Mesothelial cell of epicardium (in vitro differentiated cells): ENCODE measurements around the gene HSD11B1L. TPM values are rescaled to one million over a fixed set of nuclear protein-coding genes. Genes with fewer than 3 reads are reported as not detected.
A peak's percentile ranks its signal among the peaks of the same experiment; 100 is the strongest.

Experiments
- DNase-seq, 2 experiments: peaks; one replicate each; pipeline ENCODE4 v3.0.0; 2021; ENCODE audit warnings: low spot score in 2 of 2; ENCODE audit not compliant: unreplicated experiment in 2 of 2
- H3K27ac Mint-ChIP-seq: 2 replicates; pipeline ENCODE4 v1.8.0; 2021; ENCODE audit warnings: mixed read lengths
- H3K27me3 Mint-ChIP-seq: 2 replicates; pipeline ENCODE4 v1.8.0; 2021; ENCODE audit warnings: low read depth, mixed read lengths
- H3K36me3 Mint-ChIP-seq: 2 replicates; pipeline ENCODE4 v1.8.0; 2021; ENCODE audit warnings: mixed read lengths
- H3K4me1 Mint-ChIP-seq: 2 replicates; pipeline ENCODE4 v1.8.0; 2021; ENCODE audit warnings: mixed read lengths
- H3K4me3 Mint-ChIP-seq: 2 replicates; pipeline ENCODE4 v1.8.0; 2021; ENCODE audit warnings: mild to moderate bottlenecking, moderate library complexity, mixed read lengths
- H3K9me3 Mint-ChIP-seq: 2 replicates; pipeline ENCODE4 v1.8.0; 2021; ENCODE audit warnings: mixed read lengths
- CTCF ChIP-seq: fragments of 200-600 bp; sonication (generic); IDR thresholded peaks from one replicate; pipeline ENCODE4 v1.5.0; 2021; ENCODE audit warnings: antibody characterized with exemption; ENCODE audit not compliant: unreplicated experiment
- total RNA-seq: library from RNA; stranded (reverse); gene quantifications from 3 replicates; pipeline ENCODE4 v1.2.1, GENCODE V29; 2021

The HSD11B1L gene
- total RNA-seq, 1 donor from 2014 or later: 16.0 TPM

- no peak for DNase-seq
- peak overlapping the region; percentile 64 for H3K27ac Mint-ChIP-seq
- no peaks in the 10 kb centered on the region for H3K9me3 Mint-ChIP-seq
- peaks cover 16% of the 10 kb centered on the region for H3K4me1 Mint-ChIP-seq
- no peaks in the 10 kb centered on the region for H3K27me3 Mint-ChIP-seq
- H3K4me3 Mint-ChIP-seq: no peak overlapping the region
- TF ChIP-seq CTCF: no peak
- peaks cover 8% of the 10 kb centered on the region for H3K36me3 Mint-ChIP-seq
Measured at GRCh38 chr19:5637971-5638370, 42.9 kb upstream of the HSD11B1L start.

- H3K27me3 Mint-ChIP-seq: no peaks in the 10 kb centered on the region
- H3K4me3 Mint-ChIP-seq: no peak overlapping the region
- H3K4me1 Mint-ChIP-seq: peaks cover 15% of the 10 kb centered on the region
- no peaks in the 10 kb centered on the region for H3K9me3 Mint-ChIP-seq
- H3K36me3 Mint-ChIP-seq: peaks cover 23% of the 10 kb centered on the region
- H3K27ac Mint-ChIP-seq: no peak overlapping the region
- DNase-seq: no peak
- no peak for TF ChIP-seq CTCF
Measured at GRCh38 chr19:5641171-5641570, 39.7 kb upstream of the HSD11B1L start.

GRCh38 chr19:5642204-5642603, 38.6 kb upstream of the HSD11B1L start:
- Mint-ChIP-seq H3K9me3 (no peaks in the 10 kb centered on the region), H3K27ac (no peak overlapping the region), H3K4me3 (no peak overlapping the region), H3K4me1 (peaks cover 15% of the 10 kb centered on the region), H3K36me3 (peaks cover 33% of the 10 kb centered on the region), H3K27me3 (no peaks in the 10 kb centered on the region)
- DNase-seq: no peak
- TF ChIP-seq CTCF: no peak

GRCh38 chr19:5643060-5643459, 37.8 kb upstream of the HSD11B1L start:
- Mint-ChIP-seq H3K27ac (no peak overlapping the region), H3K36me3 (peaks cover 38% of the 10 kb centered on the region), H3K9me3 (no peaks in the 10 kb centered on the region), H3K27me3 (no peaks in the 10 kb centered on the region), H3K4me3 (no peak overlapping the region), H3K4me1 (peaks cover 8% of the 10 kb centered on the region)
- no peak for TF ChIP-seq CTCF
- DNase-seq: no peak

GRCh38 chr19:5644037-5644436, 36.8 kb upstream of the HSD11B1L start:
- Mint-ChIP-seq H3K36me3 (peaks cover 43% of the 10 kb centered on the region), H3K27me3 (no peaks in the 10 kb centered on the region), H3K9me3 (no peaks in the 10 kb centered on the region), H3K4me1 (peaks cover 5% of the 10 kb centered on the region), H3K4me3 (no peak overlapping the region), H3K27ac (no peak overlapping the region)
- no peak for TF ChIP-seq CTCF
- DNase-seq: no peak

GRCh38 chr19:5645409-5645808, 35.4 kb upstream of the HSD11B1L start:
- no peak for TF ChIP-seq CTCF
- H3K9me3 Mint-ChIP-seq: no peaks in the 10 kb centered on the region
- H3K27me3 Mint-ChIP-seq: no peaks in the 10 kb centered on the region
- no peak overlapping the region for H3K4me3 Mint-ChIP-seq
- H3K27ac Mint-ChIP-seq: no peak overlapping the region
- peaks cover 4% of the 10 kb centered on the region for H3K4me1 Mint-ChIP-seq
- peaks cover 49% of the 10 kb centered on the region for H3K36me3 Mint-ChIP-seq
- DNase-seq: no peak
